HUES6 (cell line): Measurements from ENCODE around the gene CALML6.
A peak's percentile ranks its signal among the peaks of the same experiment; 100 is the strongest.

Experiments
- H3K27ac ChIP-seq: 2 replicates; pipeline ENCODE4 v1.7.0; 2013; ENCODE audit warnings: low read depth, mild to moderate bottlenecking, low read length, inconsistent platforms
- H3K27me3 ChIP-seq: 2 replicates; pipeline ENCODE4 v1.6.1; 2013; ENCODE audit warnings: low read length; ENCODE audit not compliant: control insufficient read depth, insufficient read depth
- H3K36me3 ChIP-seq: 2 replicates; pipeline ENCODE4 v1.6.1; 2013; ENCODE audit warnings: low read length; ENCODE audit not compliant: control insufficient read depth, insufficient read depth
- H3K4me1 ChIP-seq: 2 replicates; pipeline ENCODE4 v1.6.1; 2013; ENCODE audit warnings: low read length; ENCODE audit not compliant: control insufficient read depth, insufficient read depth
- H3K4me3 ChIP-seq: 2 replicates; pipeline ENCODE4 v1.5.1; 2013; ENCODE audit warnings: low read depth, low read length
- H3K9ac ChIP-seq: one replicate; pipeline ENCODE4 v1.6.1; 2013; ENCODE audit warnings: mild to moderate bottlenecking, low read length
- H3K9me3 ChIP-seq: 2 replicates; pipeline ENCODE4 v1.6.1; 2013; ENCODE audit warnings: low read depth, low read length; ENCODE audit not compliant: control insufficient read depth, insufficient read depth

CALML6 gene

DNA sequence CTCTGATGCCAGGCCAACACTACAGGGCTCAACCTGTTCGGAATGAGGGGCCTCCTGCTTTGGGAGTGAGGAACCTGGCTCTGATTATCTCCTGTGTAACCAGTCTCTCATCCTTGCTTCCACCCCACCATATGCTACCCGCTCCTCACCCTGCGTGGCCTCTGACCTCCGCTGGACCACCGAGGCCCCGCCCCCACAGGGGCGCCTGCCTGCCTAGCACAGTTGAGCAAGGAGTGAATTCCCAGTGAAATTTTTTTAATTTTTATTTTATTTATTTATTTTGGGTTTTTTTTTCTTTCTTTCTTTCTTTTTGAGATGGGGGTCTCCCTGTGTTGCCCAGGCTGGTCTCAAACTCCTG lies 22.3 kb upstream of the CALML6 start:
- H3K27ac ChIP-seq: no peak overlapping the region
- no peak overlapping the region for H3K9ac ChIP-seq
- no peak overlapping the region for H3K4me3 ChIP-seq
- H3K9me3 ChIP-seq: no peaks in the 10 kb centered on the region
- peaks cover 28% of the 10 kb centered on the region for H3K4me1 ChIP-seq
- peaks cover 3% of the 10 kb centered on the region; the same call in 1 of the 2 replicates for H3K36me3 ChIP-seq
- H3K27me3 ChIP-seq: no peaks in the 10 kb centered on the region

DNA sequence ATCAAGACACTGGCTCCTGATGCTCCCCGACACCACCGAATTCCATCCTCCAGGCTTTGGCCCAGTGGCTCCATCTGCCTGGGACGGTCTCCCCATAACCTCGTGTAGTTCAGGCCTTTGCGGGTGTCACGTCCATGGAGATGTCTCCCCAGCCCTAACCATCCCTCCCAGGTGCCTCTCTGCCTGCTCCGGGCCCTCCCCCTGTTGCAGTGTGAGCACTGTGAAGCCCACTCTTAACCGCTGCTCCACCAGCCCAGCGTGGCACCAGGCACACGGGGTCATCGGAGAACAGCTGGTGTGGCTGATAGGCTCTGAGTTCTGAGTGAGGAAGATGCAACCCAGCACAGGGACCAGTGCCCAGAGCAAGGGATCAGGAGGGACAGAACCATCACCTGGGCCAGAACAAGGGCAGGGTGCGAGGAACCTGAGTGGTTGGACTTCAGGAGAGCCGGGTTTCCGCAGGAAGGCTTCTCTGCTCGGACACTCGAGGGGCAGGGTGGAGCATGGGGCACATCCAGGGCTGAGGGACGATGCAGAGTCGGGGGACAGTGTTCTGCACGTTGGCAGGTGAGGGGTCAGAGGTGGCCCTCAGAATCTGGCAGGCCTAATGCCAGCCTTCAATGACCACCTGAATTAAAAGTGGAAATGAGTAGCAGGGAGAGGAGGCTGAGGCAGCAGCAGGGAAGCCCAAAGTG lies 21.6 kb upstream of the CALML6 start:
- Histone ChIP-seq H3K4me3 (no peak overlapping the region), H3K9me3 (no peaks in the 10 kb centered on the region), H3K27ac (no peak overlapping the region), H3K9ac (no peak overlapping the region), H3K4me1 (peaks cover 28% of the 10 kb centered on the region), H3K36me3 (no peaks in the 10 kb centered on the region), H3K27me3 (no peaks in the 10 kb centered on the region)

DNA sequence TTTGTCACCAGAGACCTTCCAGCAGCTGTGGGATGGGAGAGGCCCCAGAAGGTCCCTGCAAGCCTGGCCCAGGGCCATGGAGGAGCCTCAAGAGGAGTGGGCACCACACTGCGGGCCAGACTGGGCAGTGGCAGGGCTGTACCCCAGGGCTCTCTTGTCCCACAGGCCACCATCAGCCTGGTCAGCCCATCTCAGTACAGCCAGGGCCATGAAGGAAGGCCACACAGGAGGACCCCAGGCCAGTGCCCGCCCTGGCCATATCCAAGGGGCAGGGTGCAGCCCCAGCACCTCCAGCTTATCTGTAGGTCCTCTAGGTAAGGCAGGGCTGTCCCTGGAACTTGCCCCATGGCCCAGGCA lies 21.1 kb upstream of the CALML6 start:
- no peak overlapping the region for H3K4me3 ChIP-seq
- H3K27ac ChIP-seq: no peak overlapping the region
- no peaks in the 10 kb centered on the region for H3K36me3 ChIP-seq
- H3K4me1 ChIP-seq: peaks cover 26% of the 10 kb centered on the region
- H3K9ac ChIP-seq: no peak overlapping the region
- no peaks in the 10 kb centered on the region for H3K27me3 ChIP-seq
- H3K9me3 ChIP-seq: no peaks in the 10 kb centered on the region

DNA sequence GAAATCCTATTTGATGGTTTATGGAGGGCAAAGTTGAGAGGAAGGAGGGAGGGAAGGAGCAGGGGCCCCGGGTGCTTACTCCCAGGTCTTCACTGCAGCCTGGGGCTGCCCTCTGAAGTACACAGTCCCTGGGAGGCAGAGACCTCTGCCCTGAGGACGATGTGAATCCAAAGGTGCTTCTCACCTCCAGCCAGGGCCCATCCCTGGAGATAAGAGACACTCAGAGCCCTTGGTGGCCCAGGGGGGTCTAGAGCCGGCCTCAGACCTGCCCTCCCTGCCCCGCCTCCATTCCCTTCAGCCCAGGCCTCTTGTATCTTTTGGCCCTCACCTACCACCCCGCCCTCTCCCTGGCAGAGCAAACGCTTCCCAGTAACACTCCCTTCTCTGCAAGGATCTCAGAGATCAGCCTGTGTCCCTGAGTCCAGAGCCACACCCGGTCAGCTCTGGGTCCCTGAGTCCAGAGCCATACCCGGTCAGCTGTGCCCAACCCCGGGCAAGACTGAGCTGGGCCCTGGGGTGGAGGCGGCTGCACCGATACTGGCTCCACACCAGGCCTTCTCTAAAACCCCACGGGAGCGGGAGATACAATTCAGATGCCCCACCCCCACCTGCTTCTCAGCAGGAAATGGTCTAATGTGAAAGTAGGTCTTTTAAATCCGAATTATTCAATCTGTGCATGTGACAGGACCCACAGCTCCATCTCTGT lies 20.6 kb upstream of the CALML6 start:
- no peaks in the 10 kb centered on the region for H3K27me3 ChIP-seq
- H3K36me3 ChIP-seq: no peaks in the 10 kb centered on the region
- peaks cover 30% of the 10 kb centered on the region for H3K4me1 ChIP-seq
- H3K27ac ChIP-seq: no peak overlapping the region
- H3K4me3 ChIP-seq: peak overlapping the region; percentile 41; the same call in 1 of the 2 replicates
- peak overlapping the region; percentile 40 for H3K9ac ChIP-seq
- no peaks in the 10 kb centered on the region for H3K9me3 ChIP-seq

DNA sequence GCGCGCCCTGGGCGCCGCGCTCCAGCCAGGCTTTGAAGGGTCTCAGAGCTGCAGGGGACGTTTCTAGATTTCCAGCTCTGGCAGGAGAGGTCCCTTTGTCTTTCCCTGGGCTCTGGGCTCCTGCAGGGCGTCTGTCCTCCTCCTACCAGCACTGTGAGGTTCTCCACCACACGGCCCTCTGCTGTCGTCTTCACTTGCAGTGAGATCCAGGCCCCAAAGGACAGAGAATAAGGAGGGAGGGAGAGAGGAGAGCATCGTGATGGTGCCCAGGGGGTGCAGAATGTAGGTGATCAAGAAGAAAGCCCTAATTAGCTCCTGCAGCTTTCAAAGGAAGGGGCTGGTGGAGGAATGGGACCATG lies 20.0 kb upstream of the CALML6 start:
- Histone ChIP-seq H3K27me3 (no peaks in the 10 kb centered on the region), H3K36me3 (no peaks in the 10 kb centered on the region), H3K4me1 (peaks cover 31% of the 10 kb centered on the region), H3K27ac (no peak overlapping the region), H3K9me3 (no peaks in the 10 kb centered on the region), H3K4me3 (peak overlapping the region; percentile 41; the same call in 1 of the 2 replicates), H3K9ac (peak overlapping the region; percentile 40)

DNA sequence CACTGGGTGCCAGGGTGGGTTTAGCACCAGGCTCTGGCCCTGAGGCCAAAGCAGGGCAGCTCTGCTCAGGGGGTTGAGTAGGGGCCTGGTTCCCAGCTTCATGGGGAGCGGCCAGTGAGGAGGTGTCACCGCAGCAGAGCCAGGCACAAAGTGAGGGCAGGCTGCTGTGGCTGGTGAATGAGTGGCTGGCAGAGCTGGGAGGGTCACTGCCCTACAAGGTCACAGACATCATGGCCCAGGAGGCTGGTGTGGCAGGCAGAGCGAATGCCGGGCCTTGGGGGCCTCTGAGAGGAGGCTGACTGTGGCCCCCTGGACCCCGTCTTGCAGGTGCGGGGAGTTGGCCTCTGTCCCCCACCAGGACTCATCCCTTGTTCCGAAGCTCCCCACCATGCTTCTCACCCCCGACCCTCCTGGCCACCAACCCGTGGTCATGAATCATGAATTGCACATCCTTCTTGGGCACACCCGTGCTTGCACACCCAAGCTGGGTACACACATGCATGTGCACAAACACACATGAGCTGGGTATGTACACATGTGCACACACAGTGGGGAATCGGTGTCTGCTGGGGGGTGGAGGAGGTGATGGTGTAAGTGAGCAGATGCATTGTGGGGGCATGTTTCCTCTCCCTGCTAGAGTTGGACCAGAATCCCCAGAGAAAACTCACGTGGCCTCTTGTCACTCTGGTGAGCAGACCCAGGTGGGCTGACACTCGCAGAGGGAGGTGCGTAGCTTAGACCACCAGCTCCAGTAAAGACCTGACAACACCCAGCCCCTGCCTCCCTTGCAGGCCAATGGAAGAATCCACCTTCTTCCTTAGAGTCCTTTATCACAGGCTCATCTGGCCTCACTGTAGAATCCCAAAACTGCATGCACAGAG lies 19.4 kb upstream of the CALML6 start:
- Histone ChIP-seq H3K36me3 (no peaks in the 10 kb centered on the region), H3K4me1 (peaks cover 31% of the 10 kb centered on the region), H3K27ac (no peak overlapping the region), H3K9ac (no peak overlapping the region), H3K9me3 (no peaks in the 10 kb centered on the region), H3K27me3 (no peaks in the 10 kb centered on the region), H3K4me3 (no peak overlapping the region)

DNA sequence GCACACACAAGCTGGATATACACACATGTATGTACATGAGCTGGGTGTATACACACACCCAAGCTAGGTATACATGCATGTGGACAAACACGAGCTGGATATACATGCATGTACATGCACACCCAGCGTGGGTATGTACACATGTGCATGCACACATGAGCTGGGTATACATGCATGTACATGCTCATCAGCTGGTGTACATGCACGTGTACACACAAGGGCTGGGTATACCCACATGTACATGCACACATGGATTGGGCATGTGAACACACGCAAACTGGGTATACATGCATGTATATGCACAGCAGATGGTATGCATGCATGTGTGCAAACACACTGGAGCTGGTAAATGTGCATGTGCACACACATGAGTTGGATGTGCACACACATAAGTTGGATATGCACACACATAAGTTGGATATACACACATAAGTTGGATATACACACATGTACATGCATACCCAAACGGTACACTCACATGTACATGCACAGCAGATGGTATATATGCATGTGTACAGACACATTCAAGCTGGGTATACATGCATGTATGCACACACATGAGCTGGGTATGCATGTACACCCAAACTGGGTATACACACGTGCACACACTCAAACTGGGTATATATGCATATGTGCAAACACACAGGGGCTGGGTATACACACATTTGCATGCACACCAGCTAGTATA lies 16.7 kb upstream of the CALML6 start:
- Histone ChIP-seq H3K9ac (no peak overlapping the region), H3K36me3 (no peaks in the 10 kb centered on the region), H3K4me3 (no peak overlapping the region), H3K4me1 (peaks cover 23% of the 10 kb centered on the region), H3K27ac (no peak overlapping the region), H3K27me3 (no peaks in the 10 kb centered on the region), H3K9me3 (peaks cover 4% of the 10 kb centered on the region; the same call in 1 of the 2 replicates)

DNA sequence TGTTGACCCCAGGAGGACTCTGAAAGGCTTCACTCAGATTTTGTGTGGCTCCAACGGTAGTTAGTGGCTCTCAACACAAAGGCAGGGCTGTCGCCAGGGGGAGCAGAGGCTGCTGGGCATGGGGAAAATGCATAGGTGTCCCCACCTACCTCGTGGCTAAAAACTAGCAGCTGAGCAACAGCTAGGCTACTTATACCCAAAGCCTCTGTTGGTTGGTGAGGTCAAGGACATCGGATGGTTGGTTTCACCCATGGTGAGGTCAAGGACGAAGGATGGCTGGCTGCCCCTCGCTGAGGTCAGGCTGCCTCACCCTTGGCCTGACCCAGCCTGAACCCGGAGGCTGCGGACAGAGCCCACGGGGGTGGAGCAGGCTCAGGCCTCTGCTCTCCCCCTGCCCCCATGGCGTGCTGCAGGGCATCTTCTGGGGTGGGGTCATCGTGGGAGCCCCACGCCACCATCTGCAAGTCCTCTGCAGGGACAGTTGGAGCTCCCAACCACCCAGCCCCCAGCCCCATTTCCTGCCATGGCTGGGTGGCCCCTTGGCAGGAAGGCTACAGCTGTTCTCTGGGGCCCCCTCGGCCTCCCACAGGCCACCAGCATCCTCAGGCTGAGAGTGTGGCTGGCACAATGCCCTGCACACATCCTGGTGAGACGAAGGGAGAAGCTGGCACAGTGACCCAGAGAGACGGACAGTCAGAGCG lies 15.6 kb upstream of the CALML6 start:
- Histone ChIP-seq H3K9me3 (peaks cover 4% of the 10 kb centered on the region; the same call in 1 of the 2 replicates), H3K4me3 (no peak overlapping the region), H3K4me1 (peaks cover 19% of the 10 kb centered on the region), H3K27ac (no peak overlapping the region), H3K36me3 (no peaks in the 10 kb centered on the region), H3K9ac (no peak overlapping the region), H3K27me3 (no peaks in the 10 kb centered on the region)

DNA sequence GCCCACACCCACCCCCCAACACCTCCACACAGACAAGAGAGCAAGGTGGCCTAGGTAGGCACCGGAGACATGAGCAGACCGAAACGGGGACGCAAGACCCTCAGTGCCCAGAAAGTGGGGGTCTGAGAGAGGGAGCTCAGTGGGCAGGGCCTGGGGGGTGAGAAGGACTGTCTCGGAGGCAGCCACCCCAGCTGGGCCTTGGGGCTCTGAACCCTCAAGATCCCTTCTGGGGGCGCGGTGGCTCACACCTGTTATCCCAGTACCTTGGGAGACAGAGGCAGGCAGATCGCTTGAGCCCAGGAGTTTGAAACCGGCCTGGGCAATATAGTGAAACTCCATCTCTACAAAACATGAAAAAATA lies 15.1 kb upstream of the CALML6 start:
- H3K9me3 ChIP-seq: peaks cover 4% of the 10 kb centered on the region; the same call in 1 of the 2 replicates
- H3K9ac ChIP-seq: no peak overlapping the region
- no peak overlapping the region for H3K27ac ChIP-seq
- H3K27me3 ChIP-seq: no peaks in the 10 kb centered on the region
- H3K4me1 ChIP-seq: peaks cover 13% of the 10 kb centered on the region
- H3K4me3 ChIP-seq: no peak overlapping the region
- no peaks in the 10 kb centered on the region for H3K36me3 ChIP-seq

DNA sequence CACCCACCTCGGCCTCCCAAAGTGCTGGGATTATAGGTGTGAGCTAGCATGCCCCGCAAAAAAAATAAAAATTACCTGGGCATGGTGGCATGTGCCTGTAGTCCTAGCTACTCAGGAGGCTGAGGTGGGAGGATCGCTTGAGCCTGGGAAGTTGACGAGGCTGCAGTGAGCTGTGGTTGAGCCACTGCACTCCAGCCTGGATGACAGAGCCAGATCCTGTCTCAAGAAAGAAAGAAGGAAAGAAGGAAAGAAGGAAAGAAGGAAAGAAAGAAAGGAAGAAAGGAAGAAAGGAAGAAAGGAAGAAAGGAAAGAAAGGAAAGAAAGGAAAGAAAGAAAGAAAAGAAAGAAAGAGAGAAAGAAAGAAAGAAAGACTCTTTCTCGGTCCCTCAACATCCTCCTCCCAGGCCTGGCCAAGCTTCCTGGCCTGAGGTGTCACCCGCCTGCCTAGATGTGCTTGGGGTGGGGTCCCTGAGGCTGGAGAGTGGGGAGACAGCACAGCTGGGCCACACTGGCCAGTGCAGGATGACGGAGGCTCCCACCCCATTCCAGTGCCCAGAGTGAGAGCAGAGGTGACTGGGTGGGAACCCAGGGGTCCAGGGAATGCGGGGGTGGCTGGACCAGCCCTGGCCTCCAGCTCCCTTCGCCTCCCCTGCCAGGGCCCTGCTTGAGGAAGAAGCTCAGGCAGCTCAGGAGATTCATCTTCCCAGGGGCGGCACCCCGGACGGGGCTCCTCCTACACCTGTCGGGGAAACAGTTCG lies 14.0 kb upstream of the CALML6 start:
- no peaks in the 10 kb centered on the region for H3K27me3 ChIP-seq
- no peak overlapping the region for H3K4me3 ChIP-seq
- H3K9ac ChIP-seq: no peak overlapping the region
- H3K27ac ChIP-seq: no peak overlapping the region
- no peaks in the 10 kb centered on the region for H3K36me3 ChIP-seq
- H3K4me1 ChIP-seq: peaks cover 8% of the 10 kb centered on the region; the same call in 1 of the 2 replicates
- H3K9me3 ChIP-seq: peaks cover 4% of the 10 kb centered on the region; the same call in 1 of the 2 replicates
